Fibroblast of lung (primary cell): Measurements from ENCODE around the gene CCDC138. TPM values are rescaled to one million over a fixed set of nuclear protein-coding genes. Genes with fewer than 3 reads are reported as not detected.

ENCODE experiments used
- DNase-seq, 2 donors: peaks; one replicate each; pipeline versions ENCODE4 v3.0.0 to v3.0.0-alpha.2; 2010; ENCODE audit warnings: low read depth in 2 of 2
- H2AFZ ChIP-seq: 2 replicates; pipeline ENCODE4 v1.5.1; 2012; ENCODE audit warnings: low read length, control low read depth, inconsistent platforms
- H3K27ac ChIP-seq: 2 replicates; pipeline ENCODE4 v1.5.1; 2011; ENCODE audit warnings: low read length, control low read depth; ENCODE audit not compliant: insufficient read depth
- H3K27me3 ChIP-seq: 2 replicates; pipeline ENCODE4 v1.5.1; 2011; ENCODE audit warnings: mild to moderate bottlenecking, low read length; ENCODE audit not compliant: control insufficient read depth, insufficient read depth
- H3K36me3 ChIP-seq: 2 replicates; pipeline ENCODE4 v1.5.1; 2011; ENCODE audit warnings: low read length; ENCODE audit not compliant: control insufficient read depth, insufficient read depth
- H3K4me1 ChIP-seq: 2 replicates; pipeline ENCODE4 v1.5.1; 2011; ENCODE audit warnings: low read length; ENCODE audit not compliant: control insufficient read depth, insufficient read depth; ENCODE audit errors: extremely low read depth
- H3K4me2 ChIP-seq: 2 replicates; pipeline ENCODE4 v1.5.1; 2011; ENCODE audit warnings: low read length, control low read depth; ENCODE audit not compliant: insufficient read depth; ENCODE audit errors: extremely low read depth
- H3K4me3 ChIP-seq, 4 experiments: fragments of 200-600 bp in 1 of 4; sonication (generic) in 1 of 4; replicated peaks in 1 of 4; 2 replicates each; pipeline ENCODE4 v1.5.1; 2011 to 2016; ENCODE audit warnings: low read length in 4 of 4, low read depth in 3 of 4, mild to moderate bottlenecking in 3 of 4, control low read depth in 2 of 4, inconsistent platforms in 1 of 4, mixed read lengths in 1 of 4; ENCODE audit not compliant: insufficient read depth in 1 of 4; ENCODE audit errors: control extremely low read depth in 1 of 4
- H3K79me2 ChIP-seq: 2 replicates; pipeline ENCODE4 v1.5.1; 2012; ENCODE audit warnings: mild to moderate bottlenecking, low read length, inconsistent platforms; ENCODE audit not compliant: control insufficient read depth, insufficient read depth
- H3K9ac ChIP-seq: 2 replicates; pipeline ENCODE4 v1.5.1; 2011; ENCODE audit warnings: mild to moderate bottlenecking, low read length, control low read depth; ENCODE audit not compliant: insufficient read depth
- H3K9me3 ChIP-seq: 2 replicates; pipeline ENCODE4 v1.5.1; 2012; ENCODE audit warnings: low read depth, low read length; ENCODE audit not compliant: control insufficient read depth, insufficient read depth
- H4K20me1 ChIP-seq: 2 replicates; pipeline ENCODE4 v1.5.1; 2011; ENCODE audit warnings: low read length; ENCODE audit not compliant: control insufficient read depth, insufficient read depth; ENCODE audit errors: extremely low read depth
- CTCF ChIP-seq, 2 donors: IDR thresholded peaks in 1 of 2; conservative IDR thresholded peaks in 1 of 2; 1 replicate in 1 of 2; 2 replicates in 1 of 2; pipeline ENCODE4 v1.5.1; 2011 to 2012; ENCODE audit warnings: low read length in 2 of 2, control low read depth in 1 of 2, inconsistent platforms in 1 of 2, low read depth in 1 of 2, mild to moderate bottlenecking in 1 of 2
- EZH2 ChIP-seq: IDR thresholded peaks from 2 replicates; pipeline ENCODE4 v1.5.1; 2012; ENCODE audit warnings: low read length, control low read depth, mild to moderate bottlenecking; ENCODE audit errors: missing control alignments
- polyA plus RNA-seq, 2 donors: library from polyadenylated mRNA; depleted of rRNA in 1 of 2; stranded (reverse) in 1 of 2; unstranded in 1 of 2; fragments of >200 nt; gene quantifications; 2 replicates each; pipeline ENCODE4 v1.2.1, GENCODE V29; 2011 to 2012; ENCODE audit warnings: missing spikeins in 1 of 2
- total RNA-seq: library from RNA; depleted of rRNA; stranded (reverse); fragments of >200 nt; gene quantifications from 2 replicates; pipeline ENCODE4 v1.2.1, GENCODE V29; 2014

The CCDC138 gene
- total and polyA plus RNA-seq, 2 donors (not counting 1 experiment from before 2014, with no cell fraction given) = 1.7 to 3.3 TPM

GRCh38 chr2:108834620-108835019 is 48.0 kb downstream of the CCDC138 start:
- Histone ChIP-seq H3K27ac (no peak overlapping the region), H3K4me3 (no peak overlapping the region), H4K20me1 (no peaks in the 10 kb centered on the region), H3K9me3 (no peaks in the 10 kb centered on the region), H3K36me3 (no peaks in the 10 kb centered on the region), H3K27me3 (no peaks in the 10 kb centered on the region), H3K9ac (no peak overlapping the region), H3K4me2 (no peak overlapping the region), H2AFZ (no peak overlapping the region), H3K4me1 (no peaks in the 10 kb centered on the region), H3K79me2 (no peaks in the 10 kb centered on the region)
- no peak for DNase-seq
- TF ChIP-seq CTCF (conservative IDR thresholded peaks at IDR 0.05 in 1 of 2, IDR thresholded peaks at IDR 0.05 in 1 of 2; ENCODE audit: low read depth in 1 of 2, low read length in 2 of 2) (no peak), EZH2 (no peak)

GRCh38 chr2:108835040-108835439 is 48.5 kb downstream of the CCDC138 start:
- no peak overlapping the region for H3K9ac ChIP-seq
- H3K4me1 ChIP-seq = no peaks in the 10 kb centered on the region
- no peaks in the 10 kb centered on the region for H3K79me2 ChIP-seq
- DNase-seq = no peak
- no peaks in the 10 kb centered on the region for H3K27me3 ChIP-seq
- no peaks in the 10 kb centered on the region for H4K20me1 ChIP-seq
- H3K4me2 ChIP-seq = no peak overlapping the region
- no peak overlapping the region for H3K4me3 ChIP-seq
- no peak for TF ChIP-seq CTCF (conservative IDR thresholded peaks at IDR 0.05 in 1 of 2, IDR thresholded peaks at IDR 0.05 in 1 of 2; ENCODE audit: low read depth in 1 of 2, low read length in 2 of 2)
- TF ChIP-seq EZH2 = no peak
- H3K27ac ChIP-seq = no peak overlapping the region
- no peaks in the 10 kb centered on the region for H3K9me3 ChIP-seq
- no peak overlapping the region for H2AFZ ChIP-seq
- no peaks in the 10 kb centered on the region for H3K36me3 ChIP-seq

GRCh38 chr2:108837198-108837597 is 50.6 kb downstream of the CCDC138 start:
- Histone ChIP-seq H3K4me3 (no peak overlapping the region), H3K36me3 (no peaks in the 10 kb centered on the region), H3K9ac (no peak overlapping the region), H3K4me1 (no peaks in the 10 kb centered on the region), H3K27me3 (no peaks in the 10 kb centered on the region), H4K20me1 (no peaks in the 10 kb centered on the region), H3K27ac (no peak overlapping the region), H3K79me2 (no peaks in the 10 kb centered on the region), H3K9me3 (no peaks in the 10 kb centered on the region), H3K4me2 (no peak overlapping the region), H2AFZ (no peak overlapping the region)
- TF ChIP-seq CTCF (conservative IDR thresholded peaks at IDR 0.05 in 1 of 2, IDR thresholded peaks at IDR 0.05 in 1 of 2; ENCODE audit: low read depth in 1 of 2, low read length in 2 of 2) = no peak
- no peak for TF ChIP-seq EZH2
- DNase-seq = no peak
